BJ (cell line): ENCODE data around the gene CPOX. TPM values are rescaled to one million over a fixed set of nuclear protein-coding genes. Genes with fewer than 3 reads are reported as not detected.

Source experiments
- CTCF ChIA-PET: fragments of 350-600 bp; formaldehyde crosslinking; extraction: SDS; loops from one replicate; lab custom pipeline; 2021; ENCODE audit warnings: antibody characterized with exemption, inconsistent platforms; lab: Yijun Ruan, JAX
- POLR2A ChIA-PET: fragments of 300-600 bp; sonication (Branson Sonifier 250); formaldehyde crosslinking; extraction: SDS; loops from one replicate; lab custom pipeline; 2021; ENCODE audit warnings: antibody characterized with exemption; lab: Charles Lee
- DNase-seq: peaks from one replicate; pipeline ENCODE4 v3.0.0-alpha.2; 2011; ENCODE audit warnings: low read depth
- H3K27me3 ChIP-seq: 2 replicates; pipeline ENCODE4 v1.6.0; 2011; ENCODE audit warnings: low read length; ENCODE audit not compliant: control insufficient read depth, insufficient read depth
- H3K36me3 ChIP-seq: 2 replicates; pipeline ENCODE4 v1.5.1; 2011; ENCODE audit warnings: low read length; ENCODE audit not compliant: control insufficient read depth, insufficient read depth
- H3K4me3 ChIP-seq: 2 replicates; pipeline ENCODE4 v1.5.1; 2011; ENCODE audit warnings: low read depth, mild to moderate bottlenecking, control low read depth, low read length
- polyA plus RNA-seq: library from polyadenylated mRNA; depleted of rRNA; stranded (reverse); fragments of >200 nt; gene quantifications from 2 replicates; pipeline ENCODE4 v1.2.3, GENCODE V29; 2011
- TF ChIP-seq, protein P1 (sequence below): IDR thresholded peaks from 2 replicates; pipeline ENCODE4 v1.5.1; 2011; ENCODE audit warnings: low read depth, mild to moderate bottlenecking, control low read depth, inconsistent platforms, low read length, moderate library complexity; ENCODE audit not compliant: insufficient read depth

Gene CPOX
- polyA plus RNA-seq, 1 experiment: 11.1 TPM

DNA sequence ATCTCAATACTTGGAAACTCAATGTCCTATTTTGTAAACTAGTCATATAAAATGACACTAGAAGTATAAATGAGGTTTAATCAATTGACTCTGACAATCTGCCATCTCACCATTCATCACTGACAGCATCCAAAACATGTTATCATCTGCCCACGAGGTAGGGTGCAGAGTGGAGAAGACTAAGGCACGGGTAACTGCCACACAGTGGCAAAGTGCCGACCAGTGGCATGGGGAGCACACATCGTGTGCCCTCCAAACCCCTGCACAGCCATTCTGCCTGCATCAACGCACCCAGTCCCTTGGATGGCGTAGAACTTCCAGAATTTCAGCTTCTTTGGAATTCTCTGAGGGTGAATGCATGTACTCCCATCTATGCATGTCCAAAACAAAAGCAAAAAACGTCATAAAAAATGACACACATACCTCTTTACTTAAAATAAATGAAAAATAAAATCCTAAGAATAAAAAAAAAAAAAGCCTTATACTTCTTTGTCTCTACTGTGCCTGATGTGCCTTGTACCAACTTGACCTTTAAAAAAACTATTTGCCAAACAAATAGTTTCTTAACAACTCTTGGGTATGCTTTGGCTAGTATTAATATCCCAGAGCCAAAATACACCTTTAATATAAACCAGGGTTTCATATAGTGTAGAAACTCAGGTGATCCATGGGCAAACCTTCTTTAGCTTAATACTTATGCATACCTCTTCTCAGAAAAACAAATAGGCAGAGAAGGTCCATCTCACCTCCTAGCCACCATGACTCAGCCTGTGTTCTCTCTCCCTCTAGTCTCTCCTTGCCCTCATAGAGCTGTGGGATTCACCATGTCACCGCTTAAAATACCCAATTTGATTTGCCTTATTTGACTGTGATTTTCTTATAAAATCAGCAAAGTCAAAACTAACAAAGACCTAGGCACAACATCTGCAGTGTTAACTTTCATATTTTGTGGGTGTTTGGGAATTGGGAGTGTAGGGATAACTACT lies 12.7 kb downstream of the CPOX start:
- no peak for DNase-seq
- Histone ChIP-seq H3K27me3 (no peaks in the 10 kb centered on the region), H3K36me3 (peaks cover 2% of the 10 kb centered on the region), H3K4me3 (no peak overlapping the region)
- CTCF ChIA-PET: interaction anchor here (1.0 to 1.5 kb wide), 3 partner anchors 16 to 21 kb away, joined by 3 to 5 read pairs (median 3); no protein-coding TSS in a partner anchor
- TF ChIP-seq, protein P1, sequence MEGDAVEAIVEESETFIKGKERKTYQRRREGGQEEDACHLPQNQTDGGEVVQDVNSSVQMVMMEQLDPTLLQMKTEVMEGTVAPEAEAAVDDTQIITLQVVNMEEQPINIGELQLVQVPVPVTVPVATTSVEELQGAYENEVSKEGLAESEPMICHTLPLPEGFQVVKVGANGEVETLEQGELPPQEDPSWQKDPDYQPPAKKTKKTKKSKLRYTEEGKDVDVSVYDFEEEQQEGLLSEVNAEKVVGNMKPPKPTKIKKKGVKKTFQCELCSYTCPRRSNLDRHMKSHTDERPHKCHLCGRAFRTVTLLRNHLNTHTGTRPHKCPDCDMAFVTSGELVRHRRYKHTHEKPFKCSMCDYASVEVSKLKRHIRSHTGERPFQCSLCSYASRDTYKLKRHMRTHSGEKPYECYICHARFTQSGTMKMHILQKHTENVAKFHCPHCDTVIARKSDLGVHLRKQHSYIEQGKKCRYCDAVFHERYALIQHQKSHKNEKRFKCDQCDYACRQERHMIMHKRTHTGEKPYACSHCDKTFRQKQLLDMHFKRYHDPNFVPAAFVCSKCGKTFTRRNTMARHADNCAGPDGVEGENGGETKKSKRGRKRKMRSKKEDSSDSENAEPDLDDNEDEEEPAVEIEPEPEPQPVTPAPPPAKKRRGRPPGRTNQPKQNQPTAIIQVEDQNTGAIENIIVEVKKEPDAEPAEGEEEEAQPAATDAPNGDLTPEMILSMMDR: no peak
- POLR2A ChIA-PET: no interaction called here

DNA sequence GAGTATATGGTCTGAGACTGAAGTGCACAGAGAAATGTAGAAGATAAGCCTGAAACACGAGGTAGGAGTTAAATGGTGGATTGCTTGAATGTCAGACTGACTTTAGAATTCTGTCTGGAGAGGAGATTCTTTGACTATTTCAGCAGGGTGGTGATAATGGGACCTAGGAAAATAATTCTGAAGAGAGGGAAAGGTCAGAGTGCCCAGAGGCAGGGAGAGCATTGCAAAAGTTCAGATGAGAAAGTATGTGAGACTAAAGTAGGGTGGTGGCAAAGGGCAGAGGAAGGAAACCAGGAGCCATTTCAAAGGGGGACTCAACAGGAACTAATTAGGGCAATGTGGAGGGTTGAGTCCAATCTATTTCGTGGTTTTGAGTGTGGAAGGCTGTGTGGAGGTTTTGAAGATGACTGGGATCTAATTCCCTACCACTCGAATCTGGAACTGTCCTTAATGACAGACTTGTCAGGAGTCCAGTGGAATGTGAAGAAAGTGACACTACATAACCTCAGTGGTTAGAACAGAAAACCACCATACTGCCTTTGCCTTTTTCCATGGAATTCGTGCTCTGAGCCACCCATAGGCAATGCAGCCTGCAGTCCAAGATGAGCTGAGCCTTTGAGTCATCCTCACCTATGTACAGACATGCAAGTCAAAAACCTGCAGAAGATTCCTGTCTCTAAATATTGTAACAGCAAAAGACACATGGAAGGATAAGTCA lies 16.1 kb downstream of the CPOX start:
- POLR2A ChIA-PET: interaction anchor here (0.5 kb wide), 1 partner anchor 12 kb away, joined by 7 read pairs; no protein-coding TSS in a partner anchor
- CTCF ChIA-PET: no interaction called here
- no peaks in the 10 kb centered on the region for H3K27me3 ChIP-seq
- peaks cover 2% of the 10 kb centered on the region for H3K36me3 ChIP-seq
- peak; percentile 25 for DNase-seq
- TF ChIP-seq, protein P1: no peak
- no peak overlapping the region for H3K4me3 ChIP-seq

DNA sequence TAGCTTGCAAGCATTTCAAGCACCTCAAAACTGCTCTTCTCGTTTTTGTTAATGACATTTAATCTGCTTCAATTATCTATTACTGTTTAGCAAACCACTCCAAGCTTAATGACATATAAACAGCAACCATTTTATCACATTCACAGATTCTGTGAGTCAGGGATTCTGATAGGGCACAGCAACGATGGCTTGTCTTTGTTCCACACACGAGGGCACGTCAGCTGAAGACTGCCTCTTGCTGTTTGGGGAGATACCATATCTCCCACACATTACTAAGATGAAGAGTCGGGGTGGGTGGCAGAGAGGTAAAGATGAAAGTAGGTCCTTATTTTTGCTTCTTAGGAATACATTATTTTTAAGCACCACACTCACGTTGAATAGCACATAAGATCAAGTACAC lies 19.3 kb downstream of the CPOX start:
- no peak for DNase-seq
- TF ChIP-seq, protein P1: no peak
- H3K36me3 ChIP-seq: no peaks in the 10 kb centered on the region
- ChIA-PET CTCF (interaction anchor here (1.0 to 1.1 kb wide), 2 partner anchors 18 to 245 kb away, joined by 3 read pairs; no protein-coding TSS in a partner anchor), POLR2A (no interaction called here)
- no peak overlapping the region for H3K4me3 ChIP-seq
- no peaks in the 10 kb centered on the region for H3K27me3 ChIP-seq

DNA sequence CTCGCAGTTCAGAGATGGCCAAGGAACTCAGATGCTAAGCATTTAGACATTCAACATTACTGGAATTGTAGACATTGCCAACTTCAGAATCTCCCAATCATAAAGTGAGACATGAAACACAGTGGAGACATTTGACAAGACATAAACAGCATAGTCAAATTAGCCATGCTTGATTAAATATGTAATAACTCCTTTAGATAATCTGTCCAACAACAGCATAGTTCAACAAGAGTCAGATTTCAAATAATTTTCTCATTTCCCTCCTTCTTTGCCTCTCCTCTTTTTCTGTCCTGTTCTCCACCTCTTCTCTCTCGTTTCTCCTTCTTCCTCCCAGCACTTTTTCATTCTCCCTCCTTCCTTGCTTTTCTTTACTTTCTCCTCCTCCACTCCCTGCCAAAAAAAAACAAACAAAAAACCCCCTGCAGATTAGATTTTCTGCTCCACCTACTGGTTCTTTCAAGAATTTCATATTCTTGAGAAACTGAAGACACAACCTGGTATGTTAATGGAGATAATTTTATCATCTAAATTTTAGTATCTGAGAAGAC lies 20.2 kb downstream of the CPOX start:
- ChIA-PET CTCF (interaction anchor here (1.1 kb wide), 1 partner anchor 17 kb away, joined by 3 read pairs; no protein-coding TSS in a partner anchor), POLR2A (no interaction called here)
- no peak overlapping the region for H3K4me3 ChIP-seq
- H3K27me3 ChIP-seq: no peaks in the 10 kb centered on the region
- TF ChIP-seq, protein P1: peak; percentile 47
- no peaks in the 10 kb centered on the region for H3K36me3 ChIP-seq
- no peak for DNase-seq
